K562 (cell line): ENCODE measurements around the gene GALK2. TPM values are rescaled to one million over a fixed set of nuclear protein-coding genes. Genes with fewer than 3 reads are reported as not detected.

Experiments used
- ASH1L ChIP-seq: fragments of 450-650 bp; IDR thresholded peaks from 2 replicates; pipeline ENCODE4 v1.6.1; 2018; ENCODE audit warnings: borderline replicate concordance, mild to moderate bottlenecking, low read depth; ENCODE audit not compliant: partially characterized antibody
- SAP30 ChIP-seq: fragments of 200-600 bp; sonication (generic); IDR thresholded peaks from 2 replicates; pipeline ENCODE4 v1.6.1; 2012; ENCODE audit warnings: borderline replicate concordance, low read depth, mild to moderate bottlenecking, moderate library complexity, low read length, control low read depth, inconsistent platforms; ENCODE audit not compliant: insufficient read depth, poor library complexity, severe bottlenecking
- ZBTB1 ChIP-seq: sonication (generic); formaldehyde crosslinking; IDR thresholded peaks from 2 replicates; pipeline ENCODE4 v1.8.1; 2023; ENCODE audit warnings: missing genetic modification reagents, low read depth, mild to moderate bottlenecking, borderline replicate concordance
- ZBTB17 ChIP-seq: fragments of 450-650 bp; formaldehyde crosslinking; IDR thresholded peaks from 2 replicates; pipeline ENCODE4 v1.4.0; 2020; ENCODE audit warnings: mild to moderate bottlenecking
- ZNF75A ChIP-seq: fragments of 450-650 bp; formaldehyde crosslinking; IDR thresholded peaks from 2 replicates; pipeline ENCODE4 v1.4.0; 2020; ENCODE audit warnings: mild to moderate bottlenecking
- polyA plus RNA-seq, 8 experiments: library from polyadenylated mRNA; depleted of rRNA in 4 of 8; stranded (reverse) in 5 of 8; unstranded in 3 of 8; fragments of >200 nt; fragmentation: Nextera tagmentation in 2 of 8; fragmentation: Illumina TruSeq in 1 of 8; extraction: Ambion mirVana in 2 of 8; extraction: Trizol in 1 of 8; gene quantifications; 2 replicates each; pipeline versions ENCODE4 v1.2.1 to v1.2.3, GENCODE V29; 2011 to 2014; ENCODE audit warnings: inconsistent platforms in 1 of 8, missing spikeins in 1 of 8
- total RNA-seq, 7 experiments: library from RNA; depleted of rRNA in 6 of 7; stranded (reverse); fragments of >200 nt in 6 of 7; fragmentation: Illumina TruSeq in 2 of 7; extraction: Trizol in 2 of 7; gene quantifications; 2 replicates each; pipeline versions ENCODE4 v1.2.1 to v1.2.3, GENCODE V29; 2011 to 2021; ENCODE audit warnings: low replicate concordance in 1 of 7
- TF ChIP-seq, protein P1 (sequence below): sonication (generic); formaldehyde crosslinking; IDR thresholded peaks from 2 replicates; pipeline ENCODE4 v1.8.0; 2022; ENCODE audit warnings: mild to moderate bottlenecking, missing genetic modification reagents
- TF ChIP-seq, protein P2 (sequence below): IDR thresholded peaks from 2 replicates; pipeline ENCODE4 v1.6.1; 2016; ENCODE audit warnings: missing genetic modification characterization, missing compliant biosample characterization

GALK2 gene
- total and polyA plus RNA-seq, 9 of the 15 experiments (the other 6 are each of a cell fraction or from before 2014, with no cell fraction given), result 32.8 to 82.0 (median 54.4) TPM

DNA sequence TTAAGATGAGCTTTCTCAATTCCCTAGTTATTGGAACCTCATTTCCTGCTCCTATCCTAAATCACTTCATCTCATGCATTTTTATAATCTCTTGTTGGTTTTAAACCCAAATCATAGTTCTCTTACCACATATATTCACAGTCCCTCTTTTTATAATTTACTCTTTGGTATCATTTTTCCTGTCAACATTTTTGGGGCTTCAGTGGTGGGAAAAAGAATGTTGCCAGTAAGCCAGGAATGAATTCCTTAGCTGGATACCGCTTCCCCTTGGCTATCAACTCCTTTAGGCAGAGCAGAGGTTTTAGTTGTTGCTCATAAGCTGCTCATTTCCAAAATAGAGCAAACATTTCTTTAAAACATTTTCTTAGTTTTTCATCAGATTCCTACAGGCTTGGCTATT, 112.3 kb downstream of the GALK2 start (continued):
- TF ChIP-seq, protein P1, sequence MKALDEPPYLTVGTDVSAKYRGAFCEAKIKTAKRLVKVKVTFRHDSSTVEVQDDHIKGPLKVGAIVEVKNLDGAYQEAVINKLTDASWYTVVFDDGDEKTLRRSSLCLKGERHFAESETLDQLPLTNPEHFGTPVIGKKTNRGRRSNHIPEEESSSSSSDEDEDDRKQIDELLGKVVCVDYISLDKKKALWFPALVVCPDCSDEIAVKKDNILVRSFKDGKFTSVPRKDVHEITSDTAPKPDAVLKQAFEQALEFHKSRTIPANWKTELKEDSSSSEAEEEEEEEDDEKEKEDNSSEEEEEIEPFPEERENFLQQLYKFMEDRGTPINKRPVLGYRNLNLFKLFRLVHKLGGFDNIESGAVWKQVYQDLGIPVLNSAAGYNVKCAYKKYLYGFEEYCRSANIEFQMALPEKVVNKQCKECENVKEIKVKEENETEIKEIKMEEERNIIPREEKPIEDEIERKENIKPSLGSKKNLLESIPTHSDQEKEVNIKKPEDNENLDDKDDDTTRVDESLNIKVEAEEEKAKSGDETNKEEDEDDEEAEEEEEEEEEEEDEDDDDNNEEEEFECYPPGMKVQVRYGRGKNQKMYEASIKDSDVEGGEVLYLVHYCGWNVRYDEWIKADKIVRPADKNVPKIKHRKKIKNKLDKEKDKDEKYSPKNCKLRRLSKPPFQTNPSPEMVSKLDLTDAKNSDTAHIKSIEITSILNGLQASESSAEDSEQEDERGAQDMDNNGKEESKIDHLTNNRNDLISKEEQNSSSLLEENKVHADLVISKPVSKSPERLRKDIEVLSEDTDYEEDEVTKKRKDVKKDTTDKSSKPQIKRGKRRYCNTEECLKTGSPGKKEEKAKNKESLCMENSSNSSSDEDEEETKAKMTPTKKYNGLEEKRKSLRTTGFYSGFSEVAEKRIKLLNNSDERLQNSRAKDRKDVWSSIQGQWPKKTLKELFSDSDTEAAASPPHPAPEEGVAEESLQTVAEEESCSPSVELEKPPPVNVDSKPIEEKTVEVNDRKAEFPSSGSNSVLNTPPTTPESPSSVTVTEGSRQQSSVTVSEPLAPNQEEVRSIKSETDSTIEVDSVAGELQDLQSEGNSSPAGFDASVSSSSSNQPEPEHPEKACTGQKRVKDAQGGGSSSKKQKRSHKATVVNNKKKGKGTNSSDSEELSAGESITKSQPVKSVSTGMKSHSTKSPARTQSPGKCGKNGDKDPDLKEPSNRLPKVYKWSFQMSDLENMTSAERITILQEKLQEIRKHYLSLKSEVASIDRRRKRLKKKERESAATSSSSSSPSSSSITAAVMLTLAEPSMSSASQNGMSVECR (CRISPR knock-in tag), result no peak
- TF ChIP-seq SAP30 (no peak), ASH1L (no peak), ZBTB1 (CRISPR knock-in tag) (no peak), ZBTB17 (CRISPR knock-in tag) (no peak), ZNF75A (CRISPR knock-in tag) (no peak)
- TF ChIP-seq, protein P2, sequence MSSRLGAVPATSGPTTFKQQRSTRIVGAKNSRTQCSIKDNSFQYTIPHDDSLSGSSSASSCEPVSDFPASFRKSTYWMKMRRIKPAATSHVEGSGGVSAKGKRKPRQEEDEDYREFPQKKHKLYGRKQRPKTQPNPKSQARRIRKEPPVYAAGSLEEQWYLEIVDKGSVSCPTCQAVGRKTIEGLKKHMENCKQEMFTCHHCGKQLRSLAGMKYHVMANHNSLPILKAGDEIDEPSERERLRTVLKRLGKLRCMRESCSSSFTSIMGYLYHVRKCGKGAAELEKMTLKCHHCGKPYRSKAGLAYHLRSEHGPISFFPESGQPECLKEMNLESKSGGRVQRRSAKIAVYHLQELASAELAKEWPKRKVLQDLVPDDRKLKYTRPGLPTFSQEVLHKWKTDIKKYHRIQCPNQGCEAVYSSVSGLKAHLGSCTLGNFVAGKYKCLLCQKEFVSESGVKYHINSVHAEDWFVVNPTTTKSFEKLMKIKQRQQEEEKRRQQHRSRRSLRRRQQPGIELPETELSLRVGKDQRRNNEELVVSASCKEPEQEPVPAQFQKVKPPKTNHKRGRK, result no peak
- TF ChIP-seq, all 486 proteins: peak for 0
